Daoy (cell line): Measurements from ENCODE around the gene C1orf216. TPM values are rescaled to one million over a fixed set of nuclear protein-coding genes. Genes with fewer than 3 reads are reported as not detected.
"Not testable (repeated sequence)": the region's sequence is repeated elsewhere in the genome, so short reads cannot be mapped to it uniquely, and the experiment has no call there.

ENCODE experiments used
- DNase-seq: peaks from one replicate; pipeline ENCODE4 v3.0.0-alpha.2; 2015; ENCODE audit warnings: low read depth
- total RNA-seq: library from RNA; depleted of rRNA; stranded (reverse); fragments of >200 nt; shearing (Covaris generic); gene quantifications from 2 replicates; pipeline ENCODE4 v1.2.3, GENCODE V29; 2014; rRNA removed

The C1orf216 gene
- total RNA-seq, 1 experiment from 2014 or later = 18.6 TPM

GRCh38 chr1:35707601-35708440 is 10.9 kb downstream of the C1orf216 start:
- peak; percentile 39 for DNase-seq

GRCh38 chr1:35706846-35707600 is 11.7 kb downstream of the C1orf216 start:
- no peak for DNase-seq

DNA sequence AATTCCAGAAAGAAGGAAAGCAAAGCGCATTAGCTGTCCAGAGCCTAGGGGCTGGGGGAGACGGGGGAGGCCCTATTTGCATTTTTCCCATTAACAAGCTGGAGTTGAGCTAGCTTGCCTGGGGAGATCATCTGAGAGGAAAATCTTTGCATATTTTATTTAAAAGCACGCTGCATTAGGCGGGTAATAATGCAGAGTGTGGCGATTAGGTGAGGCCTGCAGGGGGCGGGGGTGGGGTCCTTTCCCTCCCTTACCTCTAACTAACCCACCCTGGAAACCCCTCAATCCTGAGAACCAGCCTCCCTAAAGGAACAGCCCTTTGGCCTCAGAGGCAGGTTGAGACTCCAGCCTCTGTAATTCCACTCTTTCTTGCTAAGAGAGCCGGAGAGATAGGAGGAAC is 16.2 kb downstream of the C1orf216 start:
- DNase-seq = no peak

DNA sequence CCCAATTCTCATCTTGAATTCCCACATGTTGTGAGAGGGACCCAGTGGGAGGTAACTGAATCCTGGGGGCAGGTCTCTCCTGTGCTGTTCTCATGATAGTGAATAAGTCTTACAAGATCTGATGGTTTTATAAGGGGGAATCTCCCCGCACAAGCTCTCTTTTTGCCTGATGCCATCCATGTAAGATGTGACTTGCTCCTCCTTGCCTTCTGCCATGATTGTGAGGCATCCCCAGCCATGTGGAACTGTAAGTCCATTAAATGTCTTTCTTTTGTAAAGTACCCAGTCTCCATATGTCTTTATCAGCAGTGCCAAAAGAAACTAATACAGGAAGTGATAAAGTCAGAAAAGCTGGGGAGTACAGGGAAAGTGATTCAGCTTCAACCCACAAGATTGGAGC is 19.5 kb downstream of the C1orf216 start:
- peak; percentile 15 for DNase-seq

DNA sequence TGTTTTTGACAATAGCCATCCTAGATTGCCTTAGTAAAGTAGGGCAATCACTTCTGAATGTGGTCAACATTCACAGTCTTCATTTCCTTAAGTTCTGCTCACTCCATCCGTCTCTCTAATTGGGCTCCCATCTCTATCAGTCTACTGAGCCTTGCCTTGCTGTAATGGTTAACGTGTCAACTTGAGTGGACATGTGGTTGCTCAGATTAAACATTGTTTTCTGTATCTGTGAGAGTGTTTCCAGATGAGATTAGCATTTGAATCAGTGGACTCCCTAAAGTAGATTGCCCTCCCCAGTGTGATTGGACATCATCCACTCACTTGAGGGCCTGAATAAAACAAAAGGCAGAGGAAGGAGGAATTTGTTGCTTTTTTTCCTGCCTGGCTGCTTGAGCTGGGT is 26.4 kb downstream of the C1orf216 start:
- DNase-seq = no peak

GRCh38 chr1:35691571-35692220 is 27.0 kb downstream of the C1orf216 start:
- DNase-seq = no peak

DNA sequence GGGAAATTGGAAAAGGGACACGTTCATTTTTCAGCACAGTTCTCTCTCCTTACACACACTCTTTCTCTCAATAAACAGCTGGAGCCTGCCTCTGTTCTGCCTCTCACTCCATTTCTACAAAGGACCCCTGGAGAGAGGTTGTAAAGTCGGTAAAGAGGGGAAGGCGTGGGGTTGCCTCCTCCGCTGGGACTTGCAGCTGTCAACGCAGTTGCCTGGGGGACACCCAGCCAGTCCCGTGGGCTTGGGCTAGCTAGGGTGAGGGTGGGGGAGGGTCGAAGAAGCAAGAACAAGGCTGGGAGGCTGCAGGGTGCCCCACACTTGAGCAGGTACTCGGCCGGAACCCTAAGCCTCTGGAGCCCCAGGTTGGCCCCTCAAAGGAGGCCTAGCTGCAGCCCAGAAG is 27.6 kb downstream of the C1orf216 start:
- DNase-seq = no peak

DNA sequence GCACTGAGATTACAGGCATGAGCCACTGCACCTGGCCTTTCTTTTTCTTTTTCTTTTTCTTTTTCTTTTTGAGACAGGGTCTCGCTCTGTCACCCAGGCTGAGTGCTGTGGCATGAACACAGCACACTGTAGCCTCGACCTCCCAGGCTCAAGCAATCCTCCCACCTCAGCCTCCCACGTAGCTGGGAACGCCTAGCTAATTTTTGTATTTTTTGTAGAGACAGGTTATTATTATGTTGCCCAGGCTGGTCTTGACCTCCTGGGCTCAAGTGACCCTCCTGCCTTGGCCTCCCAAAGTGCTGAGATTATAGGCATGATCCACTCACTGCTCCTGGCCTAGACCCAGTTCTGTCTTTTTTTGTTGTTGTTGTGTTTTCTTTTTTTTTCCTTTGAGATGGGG is 28.6 kb downstream of the C1orf216 start:
- not testable (repeated sequence) for DNase-seq

DNA sequence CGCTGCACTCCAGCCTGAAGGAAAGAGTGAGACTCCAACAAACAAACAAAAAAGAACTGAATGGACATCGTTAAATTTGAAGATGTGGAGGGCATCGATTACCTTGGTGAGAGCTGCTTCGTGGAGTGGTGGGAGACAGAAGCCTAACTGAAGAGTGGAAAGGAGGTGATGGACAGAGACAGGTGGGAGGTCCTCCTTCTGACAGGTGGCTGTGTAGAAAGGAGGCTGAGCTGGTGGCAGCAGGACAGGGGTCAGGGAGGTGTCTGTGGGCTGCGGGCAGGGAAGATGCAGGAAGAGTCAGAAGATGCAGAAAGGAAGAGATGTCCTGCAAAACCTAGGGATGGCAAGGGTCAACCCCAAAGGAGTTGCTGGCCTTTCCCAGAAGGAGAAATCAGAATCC is 30.5 kb downstream of the C1orf216 start:
- no peak for DNase-seq

DNA sequence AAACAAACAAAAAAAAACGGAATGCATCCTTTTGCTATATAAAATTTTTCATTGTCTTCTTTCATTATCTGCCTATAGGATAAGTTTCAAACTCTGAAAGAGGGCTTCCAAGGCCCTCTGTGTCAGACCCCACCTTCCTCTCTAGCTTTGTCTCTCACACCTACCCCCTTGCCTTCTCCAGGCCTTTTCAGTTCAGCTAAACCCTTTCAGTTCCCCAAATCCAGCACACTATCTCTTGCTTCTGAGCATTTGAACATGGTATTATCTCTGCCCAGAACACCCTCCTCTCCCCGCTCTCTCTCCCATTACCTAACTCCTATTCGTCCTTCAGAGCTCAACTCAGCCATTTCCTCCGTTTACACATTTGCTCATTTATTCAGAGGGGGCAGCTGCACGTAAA is 35.7 kb downstream of the C1orf216 start:
- DNase-seq = no peak

DNA sequence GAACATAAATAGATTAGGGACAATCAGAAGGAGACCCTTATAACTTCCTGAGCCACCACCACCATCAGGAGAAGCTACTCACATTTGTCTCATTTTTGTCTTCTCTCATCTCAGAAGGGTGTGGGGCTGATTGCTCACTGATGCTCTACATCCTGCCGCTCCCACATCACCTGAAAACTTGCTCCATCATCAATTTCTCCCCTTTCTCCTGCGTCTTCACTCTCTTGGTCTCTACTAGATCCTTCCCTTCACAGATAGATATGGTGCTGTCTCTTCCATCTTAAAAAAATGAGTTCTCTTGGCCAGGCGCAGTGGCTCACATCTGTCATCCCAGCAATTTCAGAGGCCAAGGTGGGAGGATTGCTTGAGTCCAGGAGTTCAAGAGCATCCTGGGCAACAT is 38.4 kb downstream of the C1orf216 start:
- DNase-seq = no peak

DNA sequence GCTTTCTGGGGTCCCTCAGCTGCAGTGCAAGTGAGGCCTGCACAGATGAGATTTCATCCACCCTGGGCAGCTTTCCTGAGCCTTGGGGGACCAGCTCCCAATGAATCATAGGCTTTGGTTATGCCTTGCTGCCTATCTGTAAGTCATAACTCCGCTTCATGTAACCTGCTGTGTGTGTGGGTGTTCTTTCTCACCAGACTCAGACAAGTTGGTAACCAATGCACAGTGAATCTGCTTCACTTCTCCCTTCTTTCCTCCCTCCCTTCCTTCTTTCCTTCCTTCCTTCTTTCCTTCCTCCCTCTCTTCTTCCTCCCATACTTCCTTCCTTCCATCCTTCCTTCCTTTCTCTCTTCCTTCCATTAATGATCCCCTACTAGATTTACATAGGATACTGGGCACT is 42.9 kb downstream of the C1orf216 start:
- DNase-seq = peak; percentile 73

- DNase-seq = no peak
Measured at GRCh38 chr1:35674111-35674510, 44.6 kb downstream of the C1orf216 start.

GRCh38 chr1:35672116-35672515 is 46.6 kb downstream of the C1orf216 start:
- DNase-seq = no peak

DNA sequence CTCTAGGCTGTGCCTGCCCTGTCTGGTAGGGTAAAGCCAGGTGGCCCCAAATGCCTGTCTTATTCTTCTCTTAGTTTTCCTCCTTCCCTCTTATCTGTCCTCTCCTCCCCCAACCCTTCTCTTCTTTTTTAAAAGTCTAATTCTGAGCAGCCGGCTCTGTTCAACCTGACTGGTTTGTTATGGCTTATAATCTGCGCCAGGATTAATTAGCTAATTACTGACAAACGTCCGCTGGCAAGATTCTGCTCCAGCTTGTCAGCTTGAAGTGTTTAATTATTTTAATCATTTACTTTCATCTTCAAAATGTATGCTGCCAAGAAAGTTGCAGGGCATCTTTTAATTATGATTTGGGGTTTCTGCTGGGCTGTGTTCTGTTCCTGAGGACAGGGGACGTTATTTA is 50.2 kb downstream of the C1orf216 start:
- no peak for DNase-seq

GRCh38 chr1:35666916-35667315 is 51.8 kb downstream of the C1orf216 start:
- no peak for DNase-seq

GRCh38 chr1:35666216-35666615 is 52.5 kb downstream of the C1orf216 start:
- DNase-seq = no peak

Other genes starting within 250 kb of the C1orf216 start
- gene KIAA0319L, start 161.5 kb downstream of the C1orf216 start, total RNA-seq = 12.1 and 16.1 TPM in 2 replicates
- 21.7 and 26.4 TPM in 2 replicates for gene NCDN, start 161.1 kb downstream of the C1orf216 start, total RNA-seq
- gene TFAP2E, start 145.6 kb downstream of the C1orf216 start, total RNA-seq = 0.06 and 0.21 TPM in 2 replicates
- 58.4 and 59.7 TPM in 2 replicates for gene PSMB2, start 77.4 kb downstream of the C1orf216 start, total RNA-seq
- 35.2 and 44.7 TPM in 2 replicates for gene CLSPN, start 51.1 kb upstream of the C1orf216 start, total RNA-seq
- gene AGO4, start 89.1 kb upstream of the C1orf216 start, total RNA-seq = 2.5 and 4.9 TPM in 2 replicates
- gene AGO1, start 164.3 kb upstream of the C1orf216 start, total RNA-seq = 7.5 and 7.9 TPM in 2 replicates
- 18.4 and 43.9 TPM in 2 replicates for gene AGO3, start 212.2 kb upstream of the C1orf216 start, total RNA-seq